ENCODE measurements around the gene TNFRSF18. TPM values are rescaled to one million over a fixed set of nuclear protein-coding genes. Genes with fewer than 3 reads are reported as not detected.

Gene TNFRSF18
- total and polyA plus RNA-seq, 2 donors (not counting 3 experiments of a cell fraction or from before 2014, with no cell fraction given): not detected

- peaks cover 14% of the 10 kb centered on the region for H3K4me1 ChIP-seq (ENCODE audit: control insufficient read depth, extremely low read depth, insufficient read depth, low read length)
- ChIA-PET CTCF (interaction anchor here (1.1 to 2.0 kb wide), 3 partner anchors 35 to 134 kb away, joined by 3 to 6 read pairs (median 3); no protein-coding TSS in a partner anchor), POLR2A (no interaction called here)
- TF ChIP-seq POLR2A (IDR thresholded peaks at IDR 0.05; ENCODE audit: low read depth, low read length): peak; percentile 62
- peak; percentile 57 for TF ChIP-seq POLR2AphosphoS5 (IDR thresholded peaks at IDR 0.05; ENCODE audit: insufficient read depth, low read depth, low read length)
- no peak for TF ChIP-seq EZH2 (IDR thresholded peaks at IDR 0.05; ENCODE audit: borderline replicate concordance, low read depth, low read length, severe bottlenecking)
- peak overlapping the region in 2 of 3 experiments; percentile 1 to 46 for H3K4me3 ChIP-seq (replicated peaks in 1 of 3; ENCODE audit: insufficient read depth in 1 of 3, low read depth in 1 of 3, low read length in 3 of 3)
- TSS peak; percentile 91 for BruUV-seq (replicated peaks)
- peak overlapping the region; percentile 76 for H3K9ac ChIP-seq (replicated peaks; ENCODE audit: extremely low read depth, insufficient read depth, low read length)
- no peaks in the 10 kb centered on the region for H3K36me3 ChIP-seq (ENCODE audit: control insufficient read depth in 2 of 2, extremely low read depth in 1 of 2, insufficient read depth in 2 of 2, low read length in 2 of 2)
- dilution Hi-C loops (cut with MboI; ENCODE audit: extremely low pct_ligation_motif_present, low sequenced_read_pairs): no loop called here
- no peaks in the 10 kb centered on the region for H4K20me1 ChIP-seq (replicated peaks; ENCODE audit: control insufficient read depth, extremely low read depth, insufficient read depth, low read length)
- no peaks in the 10 kb centered on the region for H3K9me3 ChIP-seq (replicated peaks; ENCODE audit: control insufficient read depth, insufficient read depth, low read length)
- H3K27ac ChIP-seq (ENCODE audit: insufficient read depth, low read depth, low read length): peak overlapping the region; percentile 49
- no peaks in the 10 kb centered on the region for H3K9me1 ChIP-seq (replicated peaks; ENCODE audit: control insufficient read depth, extremely low read depth, insufficient read depth, low read length)
- H3K4me2 ChIP-seq (ENCODE audit: insufficient read depth, low read length): peak overlapping the region; percentile 33
- H3K27me3 ChIP-seq (ENCODE audit: control insufficient read depth in 2 of 2, insufficient read depth in 2 of 2, low read length in 2 of 2): no peaks in the 10 kb centered on the region
- H3K79me2 ChIP-seq (ENCODE audit: control insufficient read depth, insufficient read depth, low read length): no peaks in the 10 kb centered on the region
- peak overlapping the region; percentile 1 for H2AFZ ChIP-seq (ENCODE audit: low read depth, low read length)
- DNase-seq (ENCODE audit: low read depth, low spot score) (peak; percentile 70), FAIRE-seq (peak; percentile 82)
- intact Hi-C loops (cut with micrococcal nuclease): loop anchor here (1.0 kb wide), 1 partner anchor 35 kb away; no protein-coding TSS in a partner anchor
Measured at GRCh38 chr1:1157426-1157913, 48.9 kb downstream of the TNFRSF18 start.

GRCh38 chr1:1157033-1157365, 49.4 kb downstream of the TNFRSF18 start:
- no peaks in the 10 kb centered on the region for H3K79me2 ChIP-seq (ENCODE audit: control insufficient read depth, insufficient read depth, low read length)
- CTCF ChIA-PET: interaction anchor here (1.3 to 2.0 kb wide), 2 partner anchors 35 to 74 kb away, joined by 3 to 6 read pairs; no protein-coding TSS in a partner anchor
- intact Hi-C loops (cut with micrococcal nuclease): loop anchor here (1.0 kb wide), 1 partner anchor 35 kb away; no protein-coding TSS in a partner anchor
- dilution Hi-C loops (cut with MboI; ENCODE audit: extremely low pct_ligation_motif_present, low sequenced_read_pairs): no loop called here
- H3K4me3 ChIP-seq (replicated peaks in 1 of 3; ENCODE audit: insufficient read depth in 1 of 3, low read depth in 1 of 3, low read length in 3 of 3): no peak overlapping the region
- no peaks in the 10 kb centered on the region for H3K27me3 ChIP-seq (ENCODE audit: control insufficient read depth in 2 of 2, insufficient read depth in 2 of 2, low read length in 2 of 2)
- H2AFZ ChIP-seq (ENCODE audit: low read depth, low read length): no peak overlapping the region
- no peaks in the 10 kb centered on the region for H4K20me1 ChIP-seq (replicated peaks; ENCODE audit: control insufficient read depth, extremely low read depth, insufficient read depth, low read length)
- DNase-seq (ENCODE audit: low read depth, low spot score) (no peak), FAIRE-seq (no peak)
- no peak for TF ChIP-seq CTCF (IDR thresholded peaks at IDR 0.05; ENCODE audit: extremely low read depth in 1 of 2, insufficient read depth in 1 of 2, low read depth in 1 of 2, low read length in 2 of 2)
- TF ChIP-seq GATA2 (IDR thresholded peaks at IDR 0.05; ENCODE audit: insufficient read depth, insufficient read length, low read depth, low read length): no peak
- TF ChIP-seq MAX (IDR thresholded peaks at IDR 0.05; ENCODE audit: insufficient read depth, insufficient read length): no peak
- peaks cover 14% of the 10 kb centered on the region for H3K4me1 ChIP-seq (ENCODE audit: control insufficient read depth, extremely low read depth, insufficient read depth, low read length)
- H3K27ac ChIP-seq (ENCODE audit: insufficient read depth, low read depth, low read length): no peak overlapping the region
- H3K9ac ChIP-seq (replicated peaks; ENCODE audit: extremely low read depth, insufficient read depth, low read length): no peak overlapping the region
- no peaks in the 10 kb centered on the region for H3K9me1 ChIP-seq (replicated peaks; ENCODE audit: control insufficient read depth, extremely low read depth, insufficient read depth, low read length)
- no peaks in the 10 kb centered on the region for H3K36me3 ChIP-seq (ENCODE audit: control insufficient read depth in 2 of 2, extremely low read depth in 1 of 2, insufficient read depth in 2 of 2, low read length in 2 of 2)
- no peaks in the 10 kb centered on the region for H3K9me3 ChIP-seq (replicated peaks; ENCODE audit: control insufficient read depth, insufficient read depth, low read length)
- BruUV-seq (replicated peaks): no TSS peak
- H3K4me2 ChIP-seq (ENCODE audit: insufficient read depth, low read length): no peak overlapping the region
- POLR2A ChIA-PET: no interaction called here

All from endothelial cell of umbilical vein (primary cell).